Measurements from ENCODE around the gene PLOD3.
"Not testable (repeated sequence)": the region's sequence is repeated elsewhere in the genome, so short reads cannot be mapped to it uniquely, and the experiment has no call there.

PLOD3 gene, protein sequence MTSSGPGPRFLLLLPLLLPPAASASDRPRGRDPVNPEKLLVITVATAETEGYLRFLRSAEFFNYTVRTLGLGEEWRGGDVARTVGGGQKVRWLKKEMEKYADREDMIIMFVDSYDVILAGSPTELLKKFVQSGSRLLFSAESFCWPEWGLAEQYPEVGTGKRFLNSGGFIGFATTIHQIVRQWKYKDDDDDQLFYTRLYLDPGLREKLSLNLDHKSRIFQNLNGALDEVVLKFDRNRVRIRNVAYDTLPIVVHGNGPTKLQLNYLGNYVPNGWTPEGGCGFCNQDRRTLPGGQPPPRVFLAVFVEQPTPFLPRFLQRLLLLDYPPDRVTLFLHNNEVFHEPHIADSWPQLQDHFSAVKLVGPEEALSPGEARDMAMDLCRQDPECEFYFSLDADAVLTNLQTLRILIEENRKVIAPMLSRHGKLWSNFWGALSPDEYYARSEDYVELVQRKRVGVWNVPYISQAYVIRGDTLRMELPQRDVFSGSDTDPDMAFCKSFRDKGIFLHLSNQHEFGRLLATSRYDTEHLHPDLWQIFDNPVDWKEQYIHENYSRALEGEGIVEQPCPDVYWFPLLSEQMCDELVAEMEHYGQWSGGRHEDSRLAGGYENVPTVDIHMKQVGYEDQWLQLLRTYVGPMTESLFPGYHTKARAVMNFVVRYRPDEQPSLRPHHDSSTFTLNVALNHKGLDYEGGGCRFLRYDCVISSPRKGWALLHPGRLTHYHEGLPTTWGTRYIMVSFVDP

DNA sequence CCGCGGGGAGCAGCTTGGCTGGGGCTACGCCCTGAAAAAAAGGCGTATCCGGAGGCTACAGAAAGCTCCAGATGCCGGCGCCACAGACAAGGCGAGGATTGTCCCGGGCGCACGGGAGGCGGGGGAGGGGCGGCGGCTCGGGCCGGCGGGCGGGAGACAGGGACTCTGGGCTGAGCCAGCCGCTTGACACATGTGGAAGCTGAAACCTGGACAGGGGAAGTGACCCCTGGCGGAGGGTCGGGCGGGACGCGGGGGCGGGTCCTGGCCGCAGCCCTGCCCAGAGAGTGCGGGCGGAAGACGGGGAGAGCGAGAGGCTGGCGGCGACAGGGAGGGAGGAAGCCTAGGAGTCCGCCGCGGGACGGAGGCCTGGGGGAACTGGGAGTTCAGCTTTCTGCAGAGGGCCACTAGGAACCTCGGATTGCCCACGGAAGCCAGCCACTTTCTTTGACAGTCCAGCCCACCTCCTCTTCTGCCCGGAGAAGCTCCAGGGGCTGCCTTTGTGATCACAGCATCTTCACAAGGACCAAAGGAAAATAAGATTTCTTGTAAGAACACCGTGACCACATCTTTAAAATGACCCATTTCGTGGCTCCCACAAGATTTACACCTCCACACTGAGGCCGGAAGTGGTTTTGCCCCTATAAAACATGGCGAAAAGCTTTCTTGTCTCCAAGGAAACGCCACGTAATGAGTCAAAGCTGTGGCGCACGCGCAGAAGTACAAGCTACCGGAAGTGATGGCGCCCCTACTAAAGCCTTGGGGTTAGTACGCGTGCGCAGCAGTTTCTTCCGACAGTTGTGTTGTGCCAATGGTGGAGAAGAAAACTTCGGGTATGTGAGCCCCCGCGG is at the start of gene PLOD3, which contains the start of gene ZNHIT1:
TSS of gene PLOD3 (minus strand) at position 194 of the 848 bp plus-strand sequence. CDS start 307 bp downstream, outside the sequence.
TSS of gene ZNHIT1 (plus strand) at position 778 of the 848 bp plus-strand sequence. CDS start at position 809, 31 bp downstream.
- H3K36me3 Mint-ChIP-seq (ENCODE audit: low read depth), result peaks cover 78% of the 10 kb centered on the region
- peak within 1 kb of the TSS; percentile 88 for H3K27ac Mint-ChIP-seq
- H3K4me3 Mint-ChIP-seq, result peak within 1 kb of the TSS; percentile 98
- peaks cover 65% of the 10 kb centered on the region for H3K4me1 Mint-ChIP-seq (ENCODE audit: low read depth)
- intact Hi-C loops (cut with micrococcal nuclease), result loop anchor here (1.0 kb wide), 1 partner anchor 27 kb away; no protein-coding TSS in a partner anchor
- H3K9me3 Mint-ChIP-seq, result no peaks in the 10 kb centered on the region
- H3K27me3 Mint-ChIP-seq, result no peaks in the 10 kb centered on the region

DNA sequence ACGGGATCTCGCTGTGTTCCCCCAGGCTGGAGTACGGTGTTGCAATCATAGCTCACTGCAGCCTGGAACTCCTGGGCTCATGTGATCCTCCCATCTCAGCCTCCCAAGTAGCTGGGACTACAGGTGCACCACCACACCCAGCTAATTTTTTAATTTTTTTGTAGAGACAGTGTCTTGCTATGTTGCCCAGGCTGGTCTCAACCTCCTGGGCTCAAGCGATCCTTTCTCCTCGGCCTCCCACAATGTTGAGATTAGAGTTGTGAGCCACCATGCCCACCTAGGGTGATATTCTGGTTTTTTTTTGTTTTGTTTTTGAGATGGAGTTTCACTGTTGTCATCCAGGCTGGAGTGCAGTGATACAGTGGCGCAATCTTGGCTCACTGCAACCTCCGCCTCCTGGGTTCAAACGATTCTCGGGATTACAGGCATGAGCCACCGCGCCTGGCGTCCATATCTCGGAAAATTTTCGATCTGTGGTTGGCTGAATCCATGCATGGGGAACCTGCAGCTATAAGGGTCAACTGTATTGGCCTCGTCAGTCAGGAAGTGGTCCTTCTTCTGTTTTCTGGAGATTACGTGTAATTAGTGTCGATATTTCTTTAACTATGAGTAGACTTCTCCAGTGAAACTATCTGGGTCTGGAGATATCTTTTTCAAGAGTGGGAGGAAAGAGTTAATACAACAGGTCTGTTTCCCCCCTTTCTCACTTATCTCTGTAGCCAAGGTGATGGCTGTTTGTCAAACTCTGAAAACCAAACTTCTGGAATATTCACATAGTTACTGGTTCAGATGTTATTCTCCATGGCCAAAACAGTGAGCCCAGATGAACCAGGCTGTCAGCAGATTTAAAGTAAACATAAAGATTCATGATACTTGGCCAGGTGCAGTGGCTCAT is 48.5 kb upstream of the PLOD3 start:
- Mint-ChIP-seq H3K36me3 (ENCODE audit: low read depth) (no peaks in the 10 kb centered on the region), H3K27me3 (peaks cover 11% of the 10 kb centered on the region), H3K9me3 (no peaks in the 10 kb centered on the region), H3K4me3 (no peak overlapping the region), H3K27ac (no peak overlapping the region), H3K4me1 (ENCODE audit: low read depth) (peaks cover 26% of the 10 kb centered on the region)
- intact Hi-C loops (cut with micrococcal nuclease), result no loop called here

DNA sequence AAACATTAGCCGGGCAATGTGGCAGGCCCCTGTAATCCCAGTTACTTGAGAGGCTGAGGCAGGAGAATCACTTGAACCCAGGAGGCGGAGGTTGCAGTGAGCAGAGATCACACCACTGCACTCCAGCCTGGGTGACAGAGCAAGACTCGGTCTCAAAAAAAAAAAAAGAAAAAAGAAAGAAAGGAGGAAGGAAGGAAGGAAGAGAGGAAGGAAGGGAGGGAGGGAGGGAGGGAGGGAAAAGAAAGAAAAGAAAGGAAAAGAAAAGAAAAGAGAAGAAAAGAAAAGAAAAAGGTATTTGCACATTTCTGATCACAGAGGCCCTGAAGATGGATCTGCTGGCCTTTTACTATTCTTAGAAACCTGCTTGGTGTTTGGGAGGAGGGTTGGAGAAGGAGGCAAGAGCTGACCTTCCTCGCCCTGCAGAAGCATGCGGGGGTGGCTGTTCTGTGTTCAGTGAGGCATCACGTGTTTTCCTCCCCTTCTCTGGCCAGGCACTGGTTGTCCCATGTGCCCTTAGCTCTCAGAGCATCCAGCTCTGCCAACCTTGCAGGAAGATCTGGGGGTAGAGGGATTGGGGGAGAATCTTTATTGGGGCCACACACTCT is 46.8 kb upstream of the PLOD3 start:
- H3K9me3 Mint-ChIP-seq; intact Hi-C loops (cut with micrococcal nuclease); H3K4me3 Mint-ChIP-seq; H3K36me3 Mint-ChIP-seq (ENCODE audit: low read depth): not testable (repeated sequence)
- H3K27ac Mint-ChIP-seq, result peak overlapping the region; percentile 13
- peaks cover 11% of the 10 kb centered on the region for H3K27me3 Mint-ChIP-seq
- peaks cover 18% of the 10 kb centered on the region for H3K4me1 Mint-ChIP-seq (ENCODE audit: low read depth)

DNA sequence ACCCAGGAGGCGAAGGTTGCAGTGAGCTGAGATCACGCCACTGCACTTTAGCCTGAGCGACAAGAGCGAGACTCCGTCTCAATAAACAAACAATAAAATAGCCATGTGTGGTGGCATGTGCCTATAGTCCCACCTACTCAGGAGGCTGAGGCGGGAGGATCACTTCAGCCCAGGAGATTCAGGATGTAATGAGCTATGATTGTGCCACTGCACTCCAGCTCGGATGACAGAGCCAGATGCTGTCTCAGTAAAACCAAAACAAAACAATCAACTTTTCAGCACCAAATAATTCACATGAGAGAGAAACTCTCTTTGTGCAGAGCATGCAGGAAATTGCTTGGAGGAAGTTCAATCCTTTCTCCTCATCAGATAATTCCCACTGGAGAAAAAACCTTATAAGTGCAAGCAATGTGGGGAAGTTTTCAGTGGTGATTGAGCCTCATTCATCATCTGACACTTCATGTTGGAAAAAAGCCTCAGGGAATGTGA is 40.9 kb upstream of the PLOD3 start:
- H3K27me3 Mint-ChIP-seq, result peaks cover 27% of the 10 kb centered on the region
- intact Hi-C loops (cut with micrococcal nuclease), result no loop called here
- H3K4me1 Mint-ChIP-seq (ENCODE audit: low read depth), result peaks cover 17% of the 10 kb centered on the region
- H3K27ac Mint-ChIP-seq, result no peak overlapping the region
- no peak overlapping the region for H3K4me3 Mint-ChIP-seq
- H3K36me3 Mint-ChIP-seq (ENCODE audit: low read depth), result no peaks in the 10 kb centered on the region
- no peaks in the 10 kb centered on the region for H3K9me3 Mint-ChIP-seq

DNA sequence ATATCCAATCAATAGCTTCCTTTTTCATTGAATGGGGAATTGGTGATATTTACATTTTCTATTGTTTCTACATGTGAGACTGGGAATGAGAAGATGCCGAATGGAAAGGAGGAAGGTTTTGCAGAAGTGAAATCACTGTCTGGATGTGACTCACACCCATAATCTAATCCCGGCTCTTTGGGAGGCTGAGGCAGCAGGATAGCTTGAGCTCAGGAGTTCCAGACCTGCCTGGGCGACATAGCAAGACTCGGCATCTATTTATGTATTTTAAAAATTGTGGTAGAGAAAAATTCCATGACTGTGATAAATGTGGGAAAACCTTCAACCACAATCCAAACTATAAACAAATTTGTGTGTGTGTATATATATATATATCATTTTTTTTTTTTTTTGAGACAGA is 38.4 kb upstream of the PLOD3 start:
- H3K27ac Mint-ChIP-seq, result no peak overlapping the region
- intact Hi-C loops (cut with micrococcal nuclease), result no loop called here
- H3K27me3 Mint-ChIP-seq, result peaks cover 18% of the 10 kb centered on the region
- H3K9me3 Mint-ChIP-seq, result no peaks in the 10 kb centered on the region
- no peak overlapping the region for H3K4me3 Mint-ChIP-seq
- peaks cover 8% of the 10 kb centered on the region for H3K36me3 Mint-ChIP-seq (ENCODE audit: low read depth)
- H3K4me1 Mint-ChIP-seq (ENCODE audit: low read depth), result peaks cover 28% of the 10 kb centered on the region

DNA sequence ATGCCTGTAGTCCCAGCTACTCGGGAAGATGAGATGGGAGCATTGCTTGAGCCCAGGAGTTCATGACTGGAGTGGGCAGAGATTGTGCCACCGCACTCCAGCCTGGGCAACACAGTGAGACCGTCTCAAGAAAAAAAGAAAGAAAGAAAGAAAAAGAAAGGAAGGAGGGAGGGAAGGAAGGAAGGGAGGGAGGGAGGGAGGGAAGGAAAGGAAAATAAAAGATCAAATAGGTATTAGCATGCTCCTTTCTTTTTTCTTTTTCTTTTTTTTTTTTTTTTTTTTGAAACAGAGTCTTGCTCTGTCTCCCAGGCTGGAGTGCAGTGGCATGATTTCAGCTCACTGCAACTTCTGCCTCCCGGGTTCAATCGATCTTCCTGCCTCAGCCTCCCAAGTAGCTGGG is 35.8 kb upstream of the PLOD3 start:
- H3K4me3 Mint-ChIP-seq; intact Hi-C loops (cut with micrococcal nuclease); H3K9me3 Mint-ChIP-seq: not testable (repeated sequence)
- Mint-ChIP-seq H3K27me3 (peaks cover 14% of the 10 kb centered on the region), H3K4me1 (ENCODE audit: low read depth) (peaks cover 41% of the 10 kb centered on the region), H3K36me3 (ENCODE audit: low read depth) (peaks cover 31% of the 10 kb centered on the region), H3K27ac (peak overlapping the region; percentile 87)

DNA sequence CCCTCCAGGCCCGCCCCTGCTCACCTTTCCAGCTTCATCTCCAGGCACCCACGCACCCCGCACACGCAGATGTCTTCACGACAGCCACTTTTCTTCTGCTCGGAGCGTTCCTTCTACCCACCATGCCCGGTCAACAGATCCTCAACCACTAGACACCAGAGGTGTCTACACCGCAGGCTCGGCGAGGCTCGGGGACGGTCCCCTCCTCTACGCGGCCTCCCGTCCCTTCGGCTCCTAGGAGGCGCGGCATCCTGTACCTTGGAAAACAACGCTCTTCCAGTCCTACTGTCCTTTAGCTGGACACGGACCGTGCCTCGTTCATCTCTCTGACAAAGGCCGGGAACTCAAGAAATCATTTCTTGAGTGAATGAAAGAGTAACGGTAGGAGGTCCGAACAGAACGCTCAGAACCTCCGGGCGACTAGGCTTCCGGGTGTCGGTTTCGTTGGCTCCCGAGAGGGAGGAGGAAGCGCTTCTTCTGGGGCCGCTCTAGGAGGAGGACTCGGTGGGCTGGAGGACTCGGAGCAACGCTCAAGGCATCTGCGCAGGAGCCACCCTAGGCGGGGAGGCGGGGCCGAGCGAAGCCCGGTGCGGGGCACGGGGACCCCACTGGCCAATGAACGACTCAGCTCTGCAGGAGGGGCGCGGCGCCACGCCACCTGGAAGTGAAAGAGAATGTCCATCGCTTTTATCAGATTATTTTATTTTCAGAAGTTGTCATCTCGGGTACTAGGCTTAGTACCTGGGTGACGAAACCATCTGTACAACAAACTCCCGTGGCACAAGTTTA is 34.7 kb upstream of the PLOD3 start:
- intact Hi-C loops (cut with micrococcal nuclease), result loop anchor here (1.0 kb wide), 1 partner anchor 8 kb away; no protein-coding TSS in a partner anchor
- Mint-ChIP-seq H3K36me3 (ENCODE audit: low read depth) (peaks cover 42% of the 10 kb centered on the region), H3K27me3 (peaks cover 8% of the 10 kb centered on the region), H3K4me1 (ENCODE audit: low read depth) (peaks cover 45% of the 10 kb centered on the region), H3K27ac (peak overlapping the region; percentile 87), H3K9me3 (no peaks in the 10 kb centered on the region), H3K4me3 (peak overlapping the region; percentile 92)

DNA sequence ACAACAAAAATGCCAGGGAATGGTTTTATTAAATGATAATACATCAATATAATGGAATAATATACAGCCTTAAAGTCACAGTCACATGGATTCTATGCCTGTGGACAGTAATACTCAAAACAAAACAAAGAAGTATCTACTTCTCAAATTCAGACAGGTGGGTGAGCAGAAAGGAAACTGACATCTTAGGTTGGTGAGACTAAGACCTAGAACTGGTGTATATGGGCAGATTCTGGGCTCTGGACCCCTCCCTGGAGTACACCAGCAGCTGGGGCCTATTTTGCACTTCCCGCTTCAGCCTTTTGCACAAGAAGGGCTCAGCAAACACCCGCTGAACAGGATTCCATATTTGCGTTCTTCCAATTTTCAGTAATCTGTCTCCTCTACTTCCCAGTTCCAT is 32.9 kb upstream of the PLOD3 start:
- H3K9me3 Mint-ChIP-seq, result no peaks in the 10 kb centered on the region

DNA sequence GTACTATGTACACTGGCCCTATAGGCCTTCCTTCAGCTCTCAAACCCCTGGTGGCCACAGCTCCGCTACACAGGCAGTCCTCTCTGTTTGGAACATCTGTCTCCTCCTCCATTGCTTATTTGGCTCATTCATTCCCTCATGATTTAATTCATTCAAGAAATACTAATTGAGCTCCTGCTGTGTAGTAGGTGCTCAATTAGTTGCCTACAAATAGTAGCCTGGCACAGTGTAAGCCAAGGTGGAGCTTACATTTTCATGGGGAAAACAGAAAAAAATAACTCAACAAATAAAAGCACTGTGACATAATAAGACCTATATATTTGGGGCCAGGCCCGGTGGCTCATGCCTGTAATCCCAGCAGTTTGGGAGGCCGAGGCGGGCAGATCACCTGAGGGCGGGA is 30.9 kb upstream of the PLOD3 start:
- Mint-ChIP-seq H3K9me3 (no peaks in the 10 kb centered on the region), H3K27me3 (no peaks in the 10 kb centered on the region), H3K4me1 (ENCODE audit: low read depth) (peaks cover 52% of the 10 kb centered on the region), H3K4me3 (no peak overlapping the region), H3K36me3 (ENCODE audit: low read depth) (peaks cover 62% of the 10 kb centered on the region), H3K27ac (no peak overlapping the region)
- intact Hi-C loops (cut with micrococcal nuclease), result loop anchor here (5.0 kb wide), 1 partner anchor 34 kb away; no protein-coding TSS in a partner anchor

More for the DNA sequence above, 32.9 kb upstream of the PLOD3 start:
- Mint-ChIP-seq H3K4me3 (peak overlapping the region; percentile 92), H3K4me1 (ENCODE audit: low read depth) (peaks cover 44% of the 10 kb centered on the region), H3K36me3 (ENCODE audit: low read depth) (peaks cover 51% of the 10 kb centered on the region), H3K27ac (no peak overlapping the region), H3K27me3 (peaks cover 4% of the 10 kb centered on the region)
- intact Hi-C loops (cut with micrococcal nuclease), result no loop called here

DNA sequence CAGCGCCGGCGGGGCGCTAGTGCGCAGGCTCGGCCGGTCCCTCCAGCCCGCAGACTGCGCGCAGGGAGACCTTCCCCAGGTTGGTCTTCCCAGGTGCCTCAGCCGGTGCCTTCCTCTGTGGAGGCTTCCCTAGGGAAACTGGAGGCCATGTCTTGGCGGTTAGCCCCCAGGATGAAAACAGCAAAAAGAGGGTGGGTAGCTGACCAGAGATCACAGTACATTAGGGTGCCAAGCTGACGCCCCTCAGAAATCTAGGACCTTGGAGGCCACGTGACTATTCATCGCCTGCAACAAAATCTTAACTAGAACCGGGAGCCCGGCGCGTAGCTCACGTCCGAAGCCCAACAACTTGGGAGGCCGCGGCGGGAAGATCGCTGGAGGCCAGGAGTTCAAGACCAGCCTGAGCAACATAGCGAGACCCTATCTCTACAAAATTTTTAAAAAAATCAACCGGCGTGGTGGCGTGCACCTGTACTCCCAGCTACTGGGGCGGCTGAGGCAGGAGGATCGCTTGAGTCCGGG is 27.8 kb upstream of the PLOD3 start:
- Mint-ChIP-seq H3K36me3 (ENCODE audit: low read depth) (peaks cover 64% of the 10 kb centered on the region), H3K9me3 (no peaks in the 10 kb centered on the region), H3K4me1 (ENCODE audit: low read depth) (peaks cover 54% of the 10 kb centered on the region), H3K4me3 (peak overlapping the region; percentile 97), H3K27me3 (peaks cover 2% of the 10 kb centered on the region), H3K27ac (peak overlapping the region; percentile 94)
- intact Hi-C loops (cut with micrococcal nuclease), result loop anchor here (5.0 kb wide), 1 partner anchor 37 kb away; no protein-coding TSS in a partner anchor

DNA sequence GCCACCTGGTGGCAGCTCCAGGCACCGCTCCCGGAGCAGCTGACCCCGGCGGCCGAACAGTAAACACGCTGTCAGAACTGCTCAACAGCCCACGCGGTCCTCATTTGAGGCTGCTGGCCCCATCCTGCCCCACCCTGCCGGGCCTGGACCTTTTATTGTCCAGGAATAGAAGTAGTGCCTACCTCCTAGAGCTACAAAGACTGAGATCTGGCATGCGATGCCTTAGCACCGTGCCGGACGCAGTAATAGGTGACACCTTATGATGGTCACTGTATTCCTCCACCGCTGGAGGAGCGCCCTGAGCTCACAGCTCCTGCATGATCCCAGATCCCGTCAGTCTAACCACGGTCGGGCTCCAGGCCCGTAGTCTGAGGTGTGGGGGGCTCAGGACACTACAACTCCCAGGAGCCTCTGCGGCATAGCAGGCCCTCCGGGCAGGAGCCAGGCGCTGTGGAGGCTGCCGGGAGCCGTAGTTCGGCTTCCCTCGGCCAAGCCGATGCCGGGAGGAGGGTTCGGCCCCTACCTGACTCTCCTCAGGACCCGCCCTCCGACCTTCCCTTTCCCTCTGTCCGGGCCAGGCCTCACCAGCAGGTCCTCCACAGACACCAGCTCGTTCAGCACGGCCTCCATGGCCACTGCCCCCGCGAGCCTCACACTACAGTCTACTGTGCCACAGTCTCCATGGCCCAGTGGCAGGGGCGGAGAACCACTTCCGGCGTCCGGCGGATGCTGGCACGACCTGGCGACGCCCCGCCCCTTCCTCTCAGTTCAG is 27.2 kb upstream of the PLOD3 start, which contains the start of gene FIS1:
TSS of gene FIS1 (minus strand) at position 707 of the 772 bp plus-strand sequence. CDS start at position 630, 77 bp downstream.
- Mint-ChIP-seq H3K27ac (peak within 1 kb of the TSS; percentile 94), H3K36me3 (ENCODE audit: low read depth) (peaks cover 65% of the 10 kb centered on the region), H3K4me3 (peak within 1 kb of the TSS; percentile 97), H3K27me3 (peaks cover 8% of the 10 kb centered on the region), H3K4me1 (ENCODE audit: low read depth) (peaks cover 54% of the 10 kb centered on the region), H3K9me3 (no peaks in the 10 kb centered on the region)
- intact Hi-C loops (cut with micrococcal nuclease), result loop anchor here (1.0 to 5.0 kb wide), 4 partner anchors 8 to 97 kb away; partner anchors contain the start of gene PLOD3

Data from dendritic cell treated with granulocyte-macrophage colony-stimulating factor and Interleukin-4, amounts not matched to agents 40 ng/mL and 50 ng/mL, for 4 days (primary cell).